Effector memory CD4-positive, alpha-beta T cell (primary cell): ENCODE results near the gene RRP8.

Experiments
- DNase-seq, 3 donors: peaks; one replicate each; pipeline ENCODE4 v3.0.0-alpha.2; 2020
- H3K27ac ChIP-seq: 2 replicates; pipeline ENCODE4 v1.7.0; 2013; ENCODE audit warnings: mild to moderate bottlenecking, low read length, moderate library complexity; ENCODE audit not compliant: insufficient read depth, poor library complexity, severe bottlenecking
- H3K27me3 ChIP-seq: replicated peaks from 2 replicates; pipeline ENCODE4 v1.7.0; 2013; ENCODE audit warnings: mild to moderate bottlenecking, low read length; ENCODE audit not compliant: insufficient read depth, control insufficient read depth, poor library complexity, severe bottlenecking
- H3K36me3 ChIP-seq: 2 replicates; pipeline ENCODE4 v1.7.0; 2013; ENCODE audit warnings: mild to moderate bottlenecking, low read length, moderate library complexity; ENCODE audit not compliant: control insufficient read depth, insufficient read depth
- H3K4me1 ChIP-seq: 2 replicates; pipeline ENCODE4 v1.7.0; 2013; ENCODE audit warnings: low read length, mild to moderate bottlenecking; ENCODE audit not compliant: control insufficient read depth, insufficient read depth, poor library complexity, severe bottlenecking
- H3K4me3 ChIP-seq: 2 replicates; pipeline ENCODE4 v1.7.0; 2013; ENCODE audit warnings: low read length, low read depth, mild to moderate bottlenecking; ENCODE audit not compliant: insufficient read depth, poor library complexity, severe bottlenecking
- H3K9me3 ChIP-seq: 2 replicates; pipeline ENCODE4 v1.7.0; 2013; ENCODE audit warnings: mild to moderate bottlenecking, low read length, moderate library complexity; ENCODE audit not compliant: control insufficient read depth

Gene RRP8

DNA sequence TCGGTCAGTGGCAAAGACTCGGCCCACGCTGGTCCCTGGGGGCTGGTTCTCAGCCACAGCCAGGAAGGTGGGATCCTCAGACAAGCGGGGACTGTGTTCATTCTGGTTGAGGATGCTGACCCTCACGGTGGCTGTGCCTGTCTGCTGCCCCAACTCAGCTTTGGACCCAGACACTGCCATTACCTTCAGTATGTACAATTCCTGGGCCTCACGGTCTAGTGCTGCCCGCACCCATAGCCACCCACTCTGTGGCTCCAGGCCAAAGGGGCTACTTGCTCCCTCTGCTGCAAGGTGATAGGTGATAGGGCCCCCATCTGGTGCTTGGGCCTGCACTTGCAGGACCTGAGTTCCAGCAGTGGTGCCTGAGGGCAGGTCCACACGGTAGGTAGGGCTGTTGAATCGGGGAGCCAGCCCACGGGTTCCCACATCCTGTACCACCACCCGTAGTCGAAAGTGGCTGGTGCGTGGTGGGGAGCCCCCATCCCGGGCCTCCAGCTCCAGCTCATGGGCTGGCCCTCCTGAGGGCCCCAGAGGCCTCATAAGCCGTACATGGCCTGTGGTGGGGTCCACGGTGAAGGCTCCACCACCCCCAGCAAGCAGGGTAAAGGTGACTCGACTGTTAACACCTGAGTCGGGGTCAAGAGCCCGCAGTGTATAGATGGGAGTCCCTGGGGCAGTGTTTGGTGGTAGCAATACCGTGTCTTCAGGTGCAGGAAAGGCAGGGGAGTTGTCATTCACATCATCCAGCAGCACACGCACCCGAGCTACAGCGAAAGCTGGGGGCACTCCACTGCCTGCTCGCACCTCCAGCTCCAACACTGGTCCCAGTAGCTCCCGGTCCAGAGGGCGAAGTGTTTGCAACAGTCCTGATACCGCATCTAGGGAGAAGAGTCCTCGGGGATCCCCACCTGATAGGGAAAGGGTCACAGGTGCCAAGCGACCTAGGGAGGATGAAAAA lies 29.0 kb upstream of the RRP8 start:
- DNase-seq = no peak
- Histone ChIP-seq H3K9me3 (no peaks in the 10 kb centered on the region), H3K27me3 (no peaks in the 10 kb centered on the region), H3K27ac (no peak overlapping the region), H3K4me3 (no peak overlapping the region), H3K4me1 (no peaks in the 10 kb centered on the region), H3K36me3 (peaks cover 3% of the 10 kb centered on the region)

DNA sequence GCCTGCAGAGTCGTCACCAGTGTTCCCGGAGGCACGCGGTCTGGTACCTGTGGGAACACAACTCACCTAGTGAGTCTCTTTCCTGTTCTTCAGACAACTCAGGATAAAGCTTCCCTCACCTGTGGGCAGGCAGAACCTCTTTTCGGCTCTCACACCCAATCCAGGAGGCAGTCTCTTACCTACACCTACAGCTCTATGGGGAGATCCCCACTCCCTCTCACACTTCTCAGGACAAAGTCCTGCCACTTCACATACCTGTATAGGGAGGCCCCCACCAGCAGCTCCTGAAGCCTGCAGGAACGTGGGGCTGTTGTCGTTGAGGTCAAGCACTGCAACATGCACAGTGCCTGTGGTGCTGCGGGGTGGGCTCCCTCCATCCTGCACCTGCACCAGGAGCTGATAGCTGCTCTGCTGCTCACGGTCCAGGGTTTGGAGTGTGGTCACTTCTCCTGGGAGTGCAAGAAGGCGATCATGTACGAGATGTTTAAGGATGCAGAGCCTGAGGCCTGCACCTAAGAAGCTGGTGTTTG lies 28.0 kb upstream of the RRP8 start:
- no peak overlapping the region for H3K27ac ChIP-seq
- H3K4me1 ChIP-seq = no peaks in the 10 kb centered on the region
- no peaks in the 10 kb centered on the region for H3K27me3 ChIP-seq
- peaks cover 3% of the 10 kb centered on the region for H3K36me3 ChIP-seq
- H3K9me3 ChIP-seq = no peaks in the 10 kb centered on the region
- no peak overlapping the region for H3K4me3 ChIP-seq
- no peak for DNase-seq

DNA sequence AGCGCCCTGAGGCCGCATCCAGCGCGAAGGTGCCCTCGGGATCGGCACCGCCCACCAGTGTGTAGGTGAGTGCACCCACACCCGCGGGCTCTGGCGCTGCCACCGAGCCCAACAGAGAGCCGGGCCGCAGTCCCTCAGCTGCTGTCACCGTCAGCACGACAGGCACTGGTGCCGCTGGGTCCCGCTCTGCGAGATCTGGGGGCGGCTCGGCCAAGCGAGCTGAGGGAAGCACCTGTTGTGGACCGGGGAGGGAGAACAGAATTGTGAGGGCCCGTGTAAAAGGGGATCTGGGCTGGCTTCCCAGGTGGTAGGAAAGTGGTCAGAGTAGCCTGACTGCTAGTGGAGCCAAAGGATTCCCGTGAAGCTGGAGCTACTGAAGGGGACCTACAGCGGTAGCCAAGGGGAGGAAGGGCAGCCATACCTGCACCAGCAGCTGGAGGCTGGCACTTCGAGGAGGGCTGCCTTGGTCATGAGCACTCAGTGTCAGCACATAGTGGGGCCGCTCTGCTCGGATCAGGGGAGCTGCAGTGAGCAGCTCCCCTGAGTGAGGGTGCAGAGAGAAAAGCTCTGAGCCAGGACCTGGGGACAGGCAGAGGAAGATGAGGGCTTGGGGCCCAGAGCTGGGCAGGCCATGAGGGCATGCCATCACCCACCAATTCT lies 27.3 kb upstream of the RRP8 start:
- Histone ChIP-seq H3K4me3 (no peak overlapping the region), H3K36me3 (peaks cover 3% of the 10 kb centered on the region), H3K27ac (no peak overlapping the region), H3K9me3 (no peaks in the 10 kb centered on the region), H3K4me1 (no peaks in the 10 kb centered on the region), H3K27me3 (no peaks in the 10 kb centered on the region)
- DNase-seq = no peak

DNA sequence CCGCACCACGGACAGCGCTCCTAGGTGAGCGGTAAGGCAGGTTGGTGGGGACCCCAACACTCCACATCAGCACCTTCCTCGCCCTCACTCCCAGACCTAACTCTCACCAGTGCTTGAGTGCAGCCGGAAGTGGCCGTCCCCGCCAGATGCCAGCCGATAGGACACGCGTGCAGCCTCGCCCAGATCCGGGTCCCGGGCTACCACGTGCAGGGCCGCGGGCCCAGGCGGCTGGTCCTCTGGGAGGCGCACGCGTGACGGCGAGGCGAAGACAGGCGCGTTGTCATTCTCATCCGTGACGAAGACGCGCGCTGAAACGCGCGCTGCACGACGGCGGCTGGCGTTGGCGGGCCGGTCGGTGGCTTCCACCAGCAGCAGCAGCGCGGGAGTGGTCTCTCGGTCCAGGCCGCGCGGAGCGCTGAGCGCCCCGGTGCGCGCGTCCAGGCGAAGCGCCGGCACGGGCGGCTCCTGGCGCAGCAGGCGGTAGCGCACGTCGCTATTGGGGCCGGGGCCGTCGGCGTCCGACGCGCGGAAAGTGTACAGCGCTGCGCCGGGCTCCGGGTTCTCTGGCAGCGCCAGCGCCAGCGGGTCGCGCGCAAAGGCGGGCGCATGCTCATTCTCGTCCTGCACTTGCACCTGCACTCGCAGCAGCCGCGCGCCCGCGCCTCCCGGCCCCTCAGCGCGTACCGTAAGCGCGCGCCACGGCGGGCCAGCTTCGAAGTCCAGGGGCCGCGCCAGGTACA lies 26.6 kb upstream of the RRP8 start:
- H3K27me3 ChIP-seq = no peaks in the 10 kb centered on the region
- no peak overlapping the region for H3K4me3 ChIP-seq
- H3K36me3 ChIP-seq = peaks cover 7% of the 10 kb centered on the region
- no peaks in the 10 kb centered on the region for H3K4me1 ChIP-seq
- no peak overlapping the region for H3K27ac ChIP-seq
- DNase-seq = no peak
- no peaks in the 10 kb centered on the region for H3K9me3 ChIP-seq

DNA sequence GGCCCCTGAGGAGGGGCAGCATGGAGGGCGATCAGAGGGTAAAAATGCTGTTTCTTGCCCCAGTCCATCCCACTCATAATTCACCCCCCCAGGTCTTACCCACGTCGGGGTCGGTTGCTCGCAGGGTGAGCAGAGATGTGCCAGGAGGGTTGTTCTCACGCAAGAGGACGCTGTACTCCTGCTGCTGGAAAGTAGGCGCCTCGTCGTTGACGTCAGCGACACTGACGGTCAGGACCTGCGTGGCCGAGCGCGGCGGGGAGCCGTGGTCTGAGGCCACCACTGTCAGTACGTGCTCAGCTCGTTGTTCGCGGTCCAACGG lies 26.1 kb upstream of the RRP8 start:
- H3K4me1 ChIP-seq = no peaks in the 10 kb centered on the region
- H3K36me3 ChIP-seq = peaks cover 7% of the 10 kb centered on the region
- no peak overlapping the region for H3K4me3 ChIP-seq
- DNase-seq = no peak
- H3K27ac ChIP-seq = no peak overlapping the region
- H3K9me3 ChIP-seq = no peaks in the 10 kb centered on the region
- H3K27me3 ChIP-seq = no peaks in the 10 kb centered on the region

DNA sequence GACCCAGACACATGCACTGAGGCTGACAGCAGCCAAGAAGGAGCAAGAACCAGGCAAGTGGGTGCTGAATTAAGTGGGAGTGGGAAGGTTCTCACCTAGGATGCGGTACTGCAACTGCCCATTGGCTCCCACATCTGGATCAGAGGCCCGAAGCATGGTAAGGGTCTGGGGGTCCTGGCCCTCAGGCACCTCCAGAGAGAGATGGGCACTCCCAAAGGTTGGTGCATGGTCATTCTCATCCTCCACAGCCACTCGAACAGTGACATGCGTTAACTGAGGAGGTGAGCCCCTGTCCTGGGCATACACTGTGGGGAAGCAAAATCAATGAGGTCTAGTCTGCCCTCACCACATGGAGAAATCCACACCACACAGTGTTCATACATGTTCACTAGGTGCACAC lies 25.1 kb upstream of the RRP8 start:
- H3K27me3 ChIP-seq = no peaks in the 10 kb centered on the region
- H3K4me3 ChIP-seq = no peak overlapping the region
- no peaks in the 10 kb centered on the region for H3K4me1 ChIP-seq
- H3K36me3 ChIP-seq = peaks cover 7% of the 10 kb centered on the region
- no peak overlapping the region for H3K27ac ChIP-seq
- no peak for DNase-seq
- no peaks in the 10 kb centered on the region for H3K9me3 ChIP-seq

DNA sequence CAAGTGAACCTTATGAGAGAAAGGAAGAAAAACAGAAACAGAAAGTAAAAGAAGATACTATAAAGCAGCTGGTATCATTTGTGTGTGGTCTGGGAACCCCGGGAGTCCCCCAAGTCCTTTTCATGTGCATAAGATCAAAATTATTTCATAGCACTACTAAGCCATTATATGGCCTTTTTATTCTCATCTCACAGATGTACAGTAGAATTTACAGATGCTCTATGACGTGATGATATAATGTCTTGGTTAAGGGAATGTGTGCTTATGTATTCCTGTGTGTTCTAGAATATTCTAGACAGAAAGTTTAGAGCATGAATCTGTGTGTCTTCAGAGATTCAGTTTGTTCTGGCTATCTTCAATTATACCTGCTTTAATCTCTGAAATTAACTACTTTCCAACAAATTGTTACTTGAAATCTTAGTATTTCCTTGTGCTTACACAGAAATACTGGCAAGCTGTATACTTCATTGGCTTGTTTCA lies 24.4 kb upstream of the RRP8 start:
- no peak for DNase-seq
- no peak overlapping the region for H3K4me3 ChIP-seq
- no peak overlapping the region for H3K27ac ChIP-seq
- no peaks in the 10 kb centered on the region for H3K27me3 ChIP-seq
- H3K36me3 ChIP-seq = peaks cover 7% of the 10 kb centered on the region
- no peaks in the 10 kb centered on the region for H3K9me3 ChIP-seq
- no peaks in the 10 kb centered on the region for H3K4me1 ChIP-seq

DNA sequence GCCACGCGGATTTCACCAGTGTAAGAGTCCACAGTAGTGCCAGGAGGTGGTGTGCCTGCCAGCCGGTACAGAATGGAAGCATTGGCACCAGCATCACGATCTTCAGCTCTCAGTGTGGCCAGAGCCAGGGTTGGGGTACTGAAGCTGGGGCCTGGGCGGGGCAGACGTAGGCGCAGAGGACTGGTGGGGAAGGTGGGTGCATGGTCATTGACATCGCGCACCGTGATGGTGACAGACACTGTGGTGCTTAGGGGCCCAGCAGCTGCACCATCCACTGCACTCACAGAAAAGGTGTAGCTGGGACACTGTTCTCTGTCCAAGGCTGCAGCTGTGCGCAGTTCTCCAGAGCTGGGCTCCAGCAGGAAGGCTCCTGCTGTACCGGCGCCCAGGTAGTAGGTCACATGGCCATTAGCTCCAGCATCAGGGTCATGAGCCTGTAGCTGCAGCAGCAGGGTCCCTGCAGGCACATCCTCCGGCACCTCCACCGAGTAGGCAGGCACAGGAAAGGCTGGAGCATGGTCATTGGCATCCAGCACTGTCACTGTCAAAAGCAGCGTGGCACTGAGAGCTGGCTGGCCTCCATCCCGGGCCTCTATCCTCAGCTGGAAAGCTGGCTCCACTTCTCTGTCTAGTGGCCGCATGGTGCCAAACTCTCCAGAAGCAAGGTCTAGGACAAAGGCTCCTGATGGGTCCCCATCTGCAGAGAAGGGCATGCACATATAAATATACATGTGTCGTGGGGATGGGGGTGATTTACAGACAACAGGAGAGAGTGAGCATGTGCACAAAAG lies 23.8 kb upstream of the RRP8 start:
- no peak overlapping the region for H3K4me3 ChIP-seq
- DNase-seq = no peak
- H3K36me3 ChIP-seq = peaks cover 5% of the 10 kb centered on the region
- no peaks in the 10 kb centered on the region for H3K27me3 ChIP-seq
- H3K9me3 ChIP-seq = no peaks in the 10 kb centered on the region
- no peak overlapping the region for H3K27ac ChIP-seq
- no peaks in the 10 kb centered on the region for H3K4me1 ChIP-seq

DNA sequence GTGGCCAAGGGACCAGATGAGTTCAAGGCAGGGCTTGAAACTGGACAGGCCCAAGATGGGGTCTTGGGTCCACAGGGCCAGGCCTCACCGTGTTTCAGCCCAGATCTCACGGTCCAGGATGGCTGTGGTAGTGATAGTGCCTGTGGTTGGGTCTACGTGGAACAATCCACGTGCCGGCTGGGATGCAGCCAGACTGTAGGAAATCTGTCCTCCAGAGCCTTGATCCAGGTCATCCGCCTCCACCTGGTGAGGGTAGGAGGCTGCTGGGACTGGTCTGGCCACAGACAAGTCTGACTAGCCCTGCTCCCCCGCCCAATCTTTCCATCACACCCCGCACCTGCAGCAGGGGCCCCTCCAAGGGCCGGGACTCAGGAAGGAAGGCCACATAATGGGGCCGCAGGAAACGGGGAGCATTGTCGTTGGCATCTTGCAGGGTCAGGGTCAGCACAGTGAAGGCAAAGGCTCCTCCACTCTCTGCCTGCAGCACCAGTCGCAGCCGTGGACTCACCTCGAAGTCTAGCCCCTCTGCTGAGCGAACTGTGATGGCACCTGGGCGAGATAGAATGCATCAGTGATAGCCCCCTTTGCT lies 22.5 kb upstream of the RRP8 start:
- no peak for DNase-seq
- H3K9me3 ChIP-seq = no peaks in the 10 kb centered on the region
- H3K36me3 ChIP-seq = peaks cover 5% of the 10 kb centered on the region
- H3K27me3 ChIP-seq = no peaks in the 10 kb centered on the region
- H3K4me1 ChIP-seq = no peaks in the 10 kb centered on the region
- no peak overlapping the region for H3K4me3 ChIP-seq
- no peak overlapping the region for H3K27ac ChIP-seq
